Measurements from ENCODE around the gene PCK2.

GRCh38 chr14:24094841-24095270 is 745 bp downstream of the PCK2 start:
- TF ChIP-seq, protein P1, sequence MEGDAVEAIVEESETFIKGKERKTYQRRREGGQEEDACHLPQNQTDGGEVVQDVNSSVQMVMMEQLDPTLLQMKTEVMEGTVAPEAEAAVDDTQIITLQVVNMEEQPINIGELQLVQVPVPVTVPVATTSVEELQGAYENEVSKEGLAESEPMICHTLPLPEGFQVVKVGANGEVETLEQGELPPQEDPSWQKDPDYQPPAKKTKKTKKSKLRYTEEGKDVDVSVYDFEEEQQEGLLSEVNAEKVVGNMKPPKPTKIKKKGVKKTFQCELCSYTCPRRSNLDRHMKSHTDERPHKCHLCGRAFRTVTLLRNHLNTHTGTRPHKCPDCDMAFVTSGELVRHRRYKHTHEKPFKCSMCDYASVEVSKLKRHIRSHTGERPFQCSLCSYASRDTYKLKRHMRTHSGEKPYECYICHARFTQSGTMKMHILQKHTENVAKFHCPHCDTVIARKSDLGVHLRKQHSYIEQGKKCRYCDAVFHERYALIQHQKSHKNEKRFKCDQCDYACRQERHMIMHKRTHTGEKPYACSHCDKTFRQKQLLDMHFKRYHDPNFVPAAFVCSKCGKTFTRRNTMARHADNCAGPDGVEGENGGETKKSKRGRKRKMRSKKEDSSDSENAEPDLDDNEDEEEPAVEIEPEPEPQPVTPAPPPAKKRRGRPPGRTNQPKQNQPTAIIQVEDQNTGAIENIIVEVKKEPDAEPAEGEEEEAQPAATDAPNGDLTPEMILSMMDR (IDR thresholded peaks at IDR 0.05) = no peak
- TF ChIP-seq POLR2A (IDR thresholded peaks at IDR 0.05) = no peak

Measured in vagina (tissue), 2 donors.